GM19397 (cell line): Measurements from ENCODE around the gene LINGO1.

Experiments used
- ATAC-seq: cut with Tn5 transposase; IDR thresholded peaks from one replicate; pipeline ENCODE4 v1.9.1; 2021; ENCODE audit warnings: mild to moderate bottlenecking, moderate library complexity; ENCODE audit not compliant: unreplicated experiment

The LINGO1 gene, protein sequence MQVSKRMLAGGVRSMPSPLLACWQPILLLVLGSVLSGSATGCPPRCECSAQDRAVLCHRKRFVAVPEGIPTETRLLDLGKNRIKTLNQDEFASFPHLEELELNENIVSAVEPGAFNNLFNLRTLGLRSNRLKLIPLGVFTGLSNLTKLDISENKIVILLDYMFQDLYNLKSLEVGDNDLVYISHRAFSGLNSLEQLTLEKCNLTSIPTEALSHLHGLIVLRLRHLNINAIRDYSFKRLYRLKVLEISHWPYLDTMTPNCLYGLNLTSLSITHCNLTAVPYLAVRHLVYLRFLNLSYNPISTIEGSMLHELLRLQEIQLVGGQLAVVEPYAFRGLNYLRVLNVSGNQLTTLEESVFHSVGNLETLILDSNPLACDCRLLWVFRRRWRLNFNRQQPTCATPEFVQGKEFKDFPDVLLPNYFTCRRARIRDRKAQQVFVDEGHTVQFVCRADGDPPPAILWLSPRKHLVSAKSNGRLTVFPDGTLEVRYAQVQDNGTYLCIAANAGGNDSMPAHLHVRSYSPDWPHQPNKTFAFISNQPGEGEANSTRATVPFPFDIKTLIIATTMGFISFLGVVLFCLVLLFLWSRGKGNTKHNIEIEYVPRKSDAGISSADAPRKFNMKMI

DNA sequence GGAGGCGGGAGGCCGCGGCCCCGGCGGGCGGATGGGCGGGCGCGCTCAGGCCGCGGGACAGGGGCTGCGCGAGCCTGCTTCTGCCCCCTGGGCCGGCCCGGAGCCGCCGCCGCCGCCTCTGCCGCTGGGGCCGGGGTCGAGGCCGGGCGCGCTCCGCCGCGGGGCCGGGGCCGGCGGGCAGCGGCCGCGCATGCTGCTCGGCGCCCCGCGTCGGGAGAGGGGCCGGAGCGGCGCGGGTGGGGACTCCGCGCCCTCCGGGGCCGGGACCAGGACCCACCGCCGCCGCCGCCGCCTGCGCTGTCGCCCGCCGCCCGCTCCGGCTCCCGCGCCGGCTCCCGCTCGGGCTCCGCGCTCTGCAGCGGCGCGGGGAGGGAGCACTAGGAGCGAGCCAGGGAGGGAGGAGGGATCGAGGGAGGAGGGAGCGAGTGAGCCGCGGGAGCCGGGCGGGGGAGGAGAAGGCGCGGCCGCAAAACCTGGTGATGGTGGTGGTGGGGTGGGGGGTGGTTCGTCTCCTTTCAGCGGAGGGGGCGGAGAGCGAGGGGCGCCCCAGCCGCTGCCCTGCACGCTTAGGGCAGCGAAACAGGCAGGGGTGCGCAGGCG lies at the start of gene LINGO1:
LINGO1 (minus strand) TSS at position 379 of the 600 bp plus-strand sequence. CDS start 597 bp downstream, outside the sequence.
- ATAC-seq, result no peak

DNA sequence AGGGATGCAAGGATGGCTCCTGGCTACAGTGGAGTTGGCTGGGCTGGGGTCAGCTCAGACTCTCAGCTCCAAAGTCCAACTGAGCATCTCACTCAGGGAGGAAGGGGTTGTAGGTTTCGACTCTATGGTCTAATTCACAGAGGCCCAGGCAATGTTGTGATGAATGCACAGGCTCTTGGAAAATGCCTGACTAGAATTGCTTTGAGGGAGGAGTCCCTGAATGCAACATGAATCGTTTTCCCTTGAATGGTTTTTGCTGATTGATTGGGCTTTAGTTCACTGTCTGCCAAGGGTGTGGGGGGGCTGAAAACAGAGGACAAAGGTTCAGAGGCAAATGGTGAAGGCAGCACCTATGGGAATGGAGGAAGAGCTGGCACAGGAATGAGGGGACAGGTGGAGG lies 48.6 kb upstream of the LINGO1 start:
- no peak for ATAC-seq

DNA sequence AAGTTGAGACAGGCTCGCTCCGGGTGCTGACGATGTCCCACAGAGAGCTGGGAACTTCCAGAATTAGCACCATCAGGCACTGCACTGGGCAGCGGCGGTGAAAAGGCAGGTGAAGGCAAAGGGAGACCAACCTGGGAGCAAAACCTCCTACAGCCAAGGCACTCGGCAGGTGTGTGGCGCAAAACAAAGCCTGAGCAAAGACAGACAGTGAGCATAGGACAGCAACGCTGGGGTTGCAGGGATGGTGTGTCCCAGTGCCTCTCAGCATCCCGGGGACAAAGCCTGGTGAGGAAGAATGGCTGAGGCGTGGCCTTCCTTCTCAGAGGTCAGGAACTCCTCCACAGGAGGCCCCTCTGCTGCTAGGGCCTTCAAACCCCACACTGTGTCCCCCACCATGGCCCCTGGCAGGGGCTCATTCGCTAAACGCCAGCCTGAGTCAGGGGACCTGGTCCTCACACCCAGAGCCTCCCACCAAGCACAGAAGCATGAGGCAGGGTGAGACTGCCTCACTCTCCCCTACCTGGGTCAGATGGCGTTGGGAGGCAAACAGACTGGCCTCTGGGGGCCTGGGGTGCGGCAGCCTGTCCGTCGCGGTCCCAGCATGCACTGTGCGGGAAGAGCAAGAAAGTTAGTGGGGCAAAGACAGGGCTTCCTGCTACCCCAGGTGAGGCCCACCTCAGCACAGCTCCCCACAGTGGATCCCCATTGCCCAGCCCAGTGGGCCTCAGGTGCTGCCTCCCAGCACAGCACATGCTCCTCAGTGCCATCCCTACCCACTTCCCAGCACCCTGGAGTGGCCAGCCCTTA lies 44.1 kb upstream of the LINGO1 start:
- ATAC-seq, result no peak

DNA sequence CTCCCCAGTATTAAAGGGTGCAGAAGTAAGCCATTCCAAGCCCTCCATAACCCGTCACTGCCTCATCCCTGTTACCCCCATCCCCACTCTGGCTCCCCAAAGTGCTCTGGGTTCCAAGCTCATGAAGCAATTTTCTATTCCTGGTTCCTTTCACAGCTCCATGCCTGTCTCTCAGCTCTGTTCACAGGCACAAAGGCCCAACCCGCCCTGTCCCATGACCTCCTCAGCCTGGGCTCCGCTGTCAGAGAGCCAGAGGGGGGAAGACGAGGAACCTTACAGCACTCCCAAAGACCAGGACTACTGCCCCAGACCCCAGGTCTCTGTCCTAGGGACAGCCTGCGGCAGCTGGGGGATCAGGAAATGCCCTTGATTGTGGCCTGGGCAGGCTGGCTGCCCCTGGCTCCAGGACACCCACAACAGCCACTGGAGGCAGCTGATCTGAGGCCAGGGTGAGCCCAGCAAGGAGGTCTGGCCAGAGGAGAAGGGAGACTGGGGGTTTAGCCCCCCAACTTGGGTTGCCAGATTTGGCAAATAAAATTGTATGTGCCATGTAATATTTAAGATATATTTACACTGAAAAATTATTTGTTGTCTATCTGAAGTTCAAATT lies 43.2 kb upstream of the LINGO1 start:
- no peak for ATAC-seq

DNA sequence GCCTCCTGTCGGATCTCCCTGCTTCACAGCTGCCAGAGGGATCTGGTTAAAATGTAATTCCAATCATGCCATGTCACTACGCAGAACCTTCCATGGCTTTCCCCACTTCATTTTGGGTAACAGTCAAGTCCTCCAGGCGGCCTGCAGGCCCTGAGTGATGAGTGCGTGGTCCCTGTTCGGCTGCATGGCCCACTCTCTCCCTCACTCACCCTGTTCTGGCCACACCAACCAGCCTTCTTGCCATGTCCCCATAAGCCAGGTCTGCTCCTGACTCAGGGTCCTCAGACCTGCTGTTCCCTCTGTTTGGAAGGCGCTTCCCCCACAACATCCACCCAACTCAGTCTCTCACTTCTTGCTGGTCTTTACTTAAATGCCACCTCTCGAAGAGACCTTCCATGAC lies 41.6 kb upstream of the LINGO1 start:
- ATAC-seq, result no peak

DNA sequence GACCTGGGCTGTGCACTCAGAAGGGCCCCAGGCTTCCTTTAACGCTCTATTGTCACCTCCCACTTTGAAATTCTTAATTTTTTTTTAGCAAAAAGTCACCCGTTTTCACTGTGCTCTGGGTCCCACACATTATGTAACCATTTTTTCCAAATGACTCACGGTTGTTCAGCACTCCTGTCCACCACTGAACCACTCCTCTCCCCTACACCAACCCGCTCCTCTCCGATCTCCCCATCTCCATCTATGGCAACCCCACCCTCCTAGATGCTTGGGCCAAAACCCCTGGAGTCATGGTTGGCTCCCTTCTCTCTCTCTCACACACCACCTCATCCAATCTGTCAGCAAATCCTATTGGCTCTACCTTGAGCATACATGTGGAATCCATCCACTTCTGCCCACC lies 41.2 kb upstream of the LINGO1 start:
- ATAC-seq, result no peak

DNA sequence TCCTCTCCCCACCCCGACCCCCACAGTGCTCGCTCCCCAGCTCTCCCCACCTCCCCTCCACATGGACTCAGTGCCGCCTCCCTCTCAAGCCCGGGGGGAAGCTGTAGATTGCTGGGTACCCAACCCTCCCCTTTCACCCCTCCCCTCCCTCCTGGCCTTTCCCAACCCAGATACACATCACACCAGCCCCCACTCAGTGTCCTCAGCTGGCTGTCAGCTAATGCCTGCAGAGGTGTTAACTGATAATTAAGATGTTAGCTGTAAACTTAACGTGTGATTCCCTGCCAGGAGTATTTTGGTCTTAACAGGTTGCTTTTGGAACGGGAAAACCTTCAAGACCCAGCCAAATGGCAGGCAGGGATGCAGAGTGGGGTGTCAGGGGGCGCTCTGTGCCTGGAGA lies 39.4 kb upstream of the LINGO1 start:
- no peak for ATAC-seq

DNA sequence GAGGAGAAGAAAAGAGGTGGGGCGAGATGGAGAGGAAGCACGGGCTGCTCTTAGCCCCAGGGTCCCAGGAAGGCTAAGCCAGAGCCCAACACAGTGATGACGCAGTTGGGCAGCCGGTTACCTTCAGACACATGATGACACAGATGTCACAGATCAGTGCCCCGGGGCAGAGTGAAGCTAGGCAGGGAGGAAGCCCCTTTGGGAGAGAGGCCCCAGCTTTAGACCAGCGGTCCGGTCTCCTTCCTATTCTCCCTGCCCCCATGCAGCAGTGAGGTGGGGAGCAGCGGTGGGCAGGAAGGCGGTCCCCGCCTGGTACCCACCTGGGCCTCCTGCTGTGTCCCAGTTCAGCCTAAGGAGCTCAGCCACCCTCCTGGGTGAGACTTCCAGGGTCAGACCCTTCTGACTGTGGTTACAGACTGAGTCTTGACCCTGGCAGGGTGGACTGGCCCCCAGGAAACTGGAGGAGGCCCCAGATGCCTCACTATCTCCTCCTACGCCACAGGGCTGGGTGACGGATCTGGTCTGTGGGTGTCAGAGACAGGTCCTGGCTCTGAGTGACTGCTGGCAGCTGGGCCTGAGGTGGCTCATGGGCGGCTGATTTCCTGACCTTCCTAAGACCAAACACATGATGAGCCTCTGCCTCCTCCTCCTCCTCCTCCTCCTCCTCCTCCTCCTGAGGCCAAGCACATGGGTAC lies 38.8 kb upstream of the LINGO1 start:
- no peak for ATAC-seq

DNA sequence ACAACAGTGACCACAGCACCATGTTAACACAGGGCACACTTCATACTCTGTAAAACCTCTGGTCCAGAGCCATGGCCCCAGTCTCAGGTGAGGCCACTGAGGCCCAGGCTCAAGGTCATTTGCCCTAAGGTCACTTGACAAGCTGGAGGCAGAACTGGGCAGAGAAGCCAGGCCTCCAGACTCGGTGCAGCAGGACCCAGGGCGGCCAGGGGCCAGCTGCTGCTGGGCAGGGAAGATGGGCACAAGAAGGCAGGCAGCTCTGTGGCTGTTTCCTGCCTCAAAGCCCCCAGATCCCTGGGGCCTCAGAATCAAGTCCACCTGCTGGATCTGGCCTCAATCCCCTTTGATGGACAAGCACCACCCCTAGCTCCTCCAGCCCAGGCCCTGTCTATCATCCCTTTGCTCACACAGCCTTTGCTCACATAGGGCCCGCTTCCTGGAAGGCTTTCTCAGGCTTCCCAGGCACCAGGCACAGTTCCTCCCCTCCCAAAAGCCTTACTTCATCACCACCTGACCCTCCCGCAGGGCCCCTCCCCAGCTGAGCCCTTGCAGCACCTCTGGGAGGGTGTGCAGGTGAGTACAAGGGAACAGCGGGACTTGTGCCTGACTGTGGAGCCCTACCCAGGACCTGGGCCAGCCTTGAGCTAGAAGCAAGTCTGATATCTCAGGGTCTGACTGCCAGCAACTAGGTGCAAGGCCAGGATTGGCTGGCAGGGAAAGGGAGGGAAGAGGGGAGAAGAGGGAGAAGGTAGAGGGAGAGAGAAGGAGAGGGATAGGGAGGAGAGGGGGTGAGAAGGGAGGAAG lies 38.0 kb upstream of the LINGO1 start:
- no peak for ATAC-seq

DNA sequence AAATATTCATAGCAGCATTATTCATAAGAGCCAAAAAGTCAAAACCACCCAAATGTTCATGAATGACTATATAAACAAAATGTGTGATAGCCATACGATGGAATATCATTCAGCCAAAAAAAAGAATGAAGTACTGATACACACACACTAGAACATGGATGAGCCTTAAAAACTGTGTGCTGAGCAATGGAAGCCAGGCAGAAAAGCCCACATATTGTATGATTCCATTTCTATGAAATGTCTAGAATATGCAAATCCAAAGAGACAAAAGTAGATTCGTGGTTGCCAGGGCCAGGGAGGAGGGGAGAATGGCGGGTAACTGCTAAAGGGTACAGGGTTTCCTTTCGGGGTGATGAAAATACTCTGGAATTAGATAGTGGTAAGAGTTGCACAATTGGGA lies 37.2 kb upstream of the LINGO1 start:
- ATAC-seq, result no peak

DNA sequence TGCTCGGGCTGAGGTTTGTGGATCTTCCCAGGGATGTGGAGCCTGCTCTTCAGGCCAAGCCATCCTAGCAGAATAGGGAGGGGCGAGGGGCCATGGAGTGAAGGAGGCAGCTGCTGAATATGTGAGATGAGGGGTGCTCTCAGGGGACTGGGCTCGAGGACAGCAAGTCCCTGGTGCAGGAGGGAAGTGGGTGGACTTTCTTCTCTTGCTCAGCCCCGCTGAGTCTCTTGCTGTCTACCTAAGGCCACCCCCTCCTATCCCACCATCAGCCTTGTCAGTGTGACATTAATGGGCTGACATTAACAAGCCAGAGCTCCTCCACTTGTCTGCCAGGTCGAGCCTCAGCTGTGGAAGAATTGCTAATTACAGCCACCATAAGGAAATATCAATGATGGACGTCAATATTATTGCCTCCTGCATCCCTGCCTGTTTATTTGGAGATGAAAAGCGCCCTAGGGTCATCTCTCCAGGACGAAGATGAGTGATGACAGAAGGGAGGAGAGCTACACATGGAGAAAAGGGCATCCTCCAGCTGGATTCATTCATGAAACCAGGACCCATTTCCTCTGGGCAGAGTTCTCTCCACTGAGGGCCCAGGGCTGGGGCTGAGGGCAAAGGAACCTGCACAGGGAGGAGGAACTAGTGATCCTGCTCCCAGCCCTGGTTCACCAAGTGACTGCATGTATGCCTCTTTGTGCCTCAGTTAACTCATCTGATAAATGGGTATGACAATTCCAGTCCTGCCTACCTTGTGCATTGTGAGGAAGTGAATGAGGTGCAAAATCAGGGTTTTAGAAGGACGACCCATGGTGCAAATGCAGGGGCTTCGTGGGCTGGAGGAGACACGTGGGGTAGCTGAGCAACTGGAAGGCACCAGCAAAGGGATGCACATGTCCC lies 34.9 kb upstream of the LINGO1 start:
- ATAC-seq, result no peak

DNA sequence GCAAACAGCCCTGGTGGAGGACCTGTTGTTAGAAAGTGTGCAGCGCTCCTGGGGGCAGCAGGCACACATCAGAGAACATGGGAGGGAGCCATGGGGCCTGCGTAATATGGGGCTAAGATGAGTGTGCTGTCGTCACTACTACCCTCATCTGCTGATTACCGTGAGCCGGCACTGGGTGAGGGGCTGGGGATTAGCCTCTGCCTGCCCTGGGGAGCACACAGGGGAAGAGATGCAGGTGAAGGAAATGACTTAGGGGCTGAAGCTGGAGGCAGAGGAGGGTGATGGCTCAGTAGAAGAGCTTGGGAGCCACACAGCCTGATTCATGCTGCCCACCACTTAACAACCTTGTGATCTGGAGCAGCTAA lies 33.6 kb upstream of the LINGO1 start:
- ATAC-seq, result no peak

DNA sequence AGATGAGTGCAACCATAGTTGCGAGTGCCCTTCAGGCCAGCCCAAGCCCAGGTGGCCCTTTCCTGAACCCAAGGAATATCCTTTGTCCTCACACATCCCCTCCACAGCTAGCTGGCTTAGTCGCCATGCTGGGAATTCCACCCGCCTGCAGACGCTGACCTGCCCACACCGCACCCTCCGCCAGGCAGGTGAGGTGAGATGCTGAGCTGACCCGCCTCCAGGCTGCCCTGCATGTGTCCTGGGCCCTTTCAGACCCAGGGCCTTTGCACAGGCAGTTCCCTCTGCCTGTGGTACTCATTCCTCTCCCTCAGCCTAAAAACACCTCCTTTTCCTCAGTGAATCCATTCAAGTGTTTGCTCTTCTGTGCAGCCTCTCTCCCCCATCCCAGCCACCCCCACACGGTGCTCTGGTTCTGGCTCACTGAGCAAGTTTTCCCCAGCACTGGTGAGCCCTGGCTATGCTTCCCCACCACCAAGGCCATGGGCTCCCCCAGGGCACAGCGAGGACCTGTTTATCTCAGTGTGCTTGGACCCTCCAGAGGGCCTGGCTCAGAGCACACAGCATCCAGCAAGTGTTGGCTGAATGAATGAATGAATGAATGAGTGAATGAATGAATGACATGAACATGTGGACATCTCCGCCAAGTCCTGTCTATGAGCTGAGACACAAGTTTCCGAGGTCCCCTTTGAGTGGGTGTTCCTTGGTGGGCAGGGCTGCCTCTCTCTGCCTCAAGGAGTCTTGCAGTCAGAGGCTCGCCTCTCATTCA lies 33.0 kb upstream of the LINGO1 start:
- no peak for ATAC-seq

DNA sequence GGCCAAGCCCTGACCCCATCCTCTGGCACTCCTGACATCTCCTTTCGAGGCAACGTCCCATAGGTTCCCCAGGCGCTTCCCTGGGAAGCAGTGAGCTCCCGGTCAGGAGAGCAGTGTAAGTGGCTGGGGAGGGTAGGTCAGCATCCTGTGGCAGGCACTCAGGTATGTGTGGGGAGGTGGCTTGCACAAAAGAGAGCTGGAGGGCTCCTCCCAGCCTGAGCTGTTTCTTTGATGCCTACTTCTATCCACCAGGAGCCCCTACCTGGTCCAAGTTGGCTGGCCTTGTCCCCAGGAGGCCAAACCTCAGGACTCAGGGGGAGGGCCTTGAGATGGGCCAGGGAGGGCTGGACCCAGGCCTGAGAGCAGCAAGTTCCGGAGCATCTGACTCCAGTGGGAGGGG lies 31.7 kb upstream of the LINGO1 start:
- ATAC-seq, result no peak

DNA sequence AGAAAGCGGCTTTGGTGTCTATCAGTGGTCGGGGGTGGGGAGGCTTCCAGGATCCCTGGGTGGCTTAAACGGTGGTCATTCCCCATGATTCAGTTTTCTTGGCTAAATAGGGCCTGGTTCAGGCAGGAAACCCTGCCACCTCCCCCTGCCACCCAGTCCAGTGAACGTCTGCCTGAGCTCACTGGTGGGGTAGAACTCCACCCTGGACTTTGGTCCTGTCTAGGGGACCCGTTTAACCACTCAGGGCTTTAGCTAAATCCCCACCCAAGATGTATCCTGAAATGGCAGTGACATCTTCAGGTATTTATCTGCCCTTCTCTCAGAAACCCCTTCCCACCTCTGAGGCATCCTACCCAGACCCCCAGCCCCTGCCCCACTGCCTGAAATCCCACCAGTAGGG lies 30.5 kb upstream of the LINGO1 start:
- no peak for ATAC-seq

DNA sequence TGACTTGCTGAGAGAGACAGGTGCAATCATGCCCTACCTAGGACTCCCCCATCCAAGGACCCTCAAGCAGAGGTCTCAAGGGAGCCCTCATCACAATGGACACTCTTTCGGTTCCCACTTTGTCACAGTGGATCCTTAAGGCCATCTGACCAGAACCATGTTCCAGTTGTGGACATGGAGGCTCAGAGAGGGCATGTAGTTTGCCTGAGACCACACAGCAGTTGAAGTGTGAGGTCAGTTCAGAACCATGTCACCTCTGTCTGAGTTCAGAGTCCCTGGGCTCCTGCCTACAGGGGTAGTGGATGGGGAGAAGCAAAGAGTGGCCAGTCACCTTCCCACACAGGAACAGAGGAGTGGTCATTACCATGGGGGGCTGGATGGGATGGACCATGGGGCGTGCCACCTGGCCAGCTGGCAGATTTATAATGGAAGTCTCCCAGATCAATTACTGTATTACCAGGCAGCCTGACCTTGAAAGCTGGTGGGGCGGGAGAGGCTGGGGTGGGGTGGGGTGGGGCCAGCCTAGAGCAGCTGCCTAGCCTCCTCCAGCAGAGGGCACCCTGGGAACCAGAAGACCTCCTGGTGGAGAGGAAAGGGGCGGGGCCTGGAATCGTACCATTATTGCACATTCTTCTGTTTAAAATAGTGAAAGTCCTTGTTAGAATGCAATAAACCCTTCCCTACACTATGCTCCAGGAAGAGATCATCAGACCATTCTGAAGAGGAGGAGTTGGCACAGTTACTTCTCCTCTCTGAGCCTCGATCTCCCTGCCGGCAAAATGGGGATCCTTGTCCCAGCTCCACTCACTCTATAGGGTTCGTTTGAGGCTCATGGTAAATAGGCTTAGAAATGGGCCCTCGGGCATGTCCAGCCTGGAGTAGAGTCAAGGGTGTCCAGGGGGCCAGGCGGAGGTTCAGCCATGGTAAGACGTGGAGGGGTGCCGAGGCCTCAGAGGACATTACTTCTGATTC lies 26.9 kb upstream of the LINGO1 start:
- no peak for ATAC-seq

DNA sequence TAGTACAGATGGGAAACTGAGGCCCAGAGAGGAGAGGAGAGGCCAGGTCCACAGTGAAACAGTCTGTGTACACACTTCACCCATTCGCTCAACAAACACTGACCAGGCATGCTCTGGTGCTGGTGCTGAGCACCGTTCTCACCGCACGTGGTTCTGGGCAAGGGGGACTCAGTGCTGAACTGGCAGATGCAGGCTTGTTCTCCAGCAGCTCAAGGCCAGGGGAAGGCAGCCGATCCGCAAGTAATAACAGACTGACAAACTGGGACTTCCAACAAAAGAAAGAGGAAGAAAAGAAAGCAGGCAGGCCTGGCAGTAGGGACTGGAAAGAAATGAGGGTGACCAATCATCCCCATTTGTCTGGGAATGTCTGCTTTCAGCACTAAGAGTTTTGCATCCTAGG lies 25.6 kb upstream of the LINGO1 start:
- ATAC-seq, result no peak
